GM12864 (cell line): Measurements from ENCODE around the gene SSTR4.

Experiments used
- DNase-seq: peaks from one replicate; pipeline ENCODE4 v3.0.0-alpha.2; 2011; ENCODE audit warnings: low read depth
- H3K4me3 ChIP-seq: 2 replicates; pipeline ENCODE4 v1.5.1; 2011; ENCODE audit warnings: mild to moderate bottlenecking, low read depth, low read length, control low read depth
- CTCF ChIP-seq: IDR thresholded peaks from 2 replicates; pipeline ENCODE4 v1.5.1; 2011; ENCODE audit warnings: low read depth, mild to moderate bottlenecking, moderate library complexity, low read length, control low read depth, inconsistent platforms; ENCODE audit errors: missing control alignments

The SSTR4 gene

GRCh38 chr20:23017516-23017915 is 17.6 kb upstream of the SSTR4 start:
- H3K4me3 ChIP-seq = no peak overlapping the region
- DNase-seq = no peak
- no peak for TF ChIP-seq CTCF

- H3K4me3 ChIP-seq = no peak overlapping the region
- no peak for TF ChIP-seq CTCF
- no peak for DNase-seq
Measured at GRCh38 chr20:23018432-23018831, 16.7 kb upstream of the SSTR4 start.

GRCh38 chr20:23018941-23019340 is 16.2 kb upstream of the SSTR4 start:
- no peak overlapping the region for H3K4me3 ChIP-seq
- TF ChIP-seq CTCF = no peak
- no peak for DNase-seq

GRCh38 chr20:23019403-23019802 is 15.7 kb upstream of the SSTR4 start:
- no peak overlapping the region for H3K4me3 ChIP-seq
- no peak for DNase-seq
- TF ChIP-seq CTCF = no peak

GRCh38 chr20:23020230-23021018 is 14.7 kb upstream of the SSTR4 start:
- H3K4me3 ChIP-seq = no peak overlapping the region
- no peak for TF ChIP-seq CTCF
- DNase-seq = no peak

GRCh38 chr20:23021541-23021940 is 13.6 kb upstream of the SSTR4 start:
- no peak for TF ChIP-seq CTCF
- DNase-seq = no peak

GRCh38 chr20:23021951-23022350 is 13.2 kb upstream of the SSTR4 start:
- no peak for TF ChIP-seq CTCF
- no peak for DNase-seq
- H3K4me3 ChIP-seq = no peak overlapping the region

More at GRCh38 chr20:23021541-23021940, 13.6 kb upstream of the SSTR4 start:
- H3K4me3 ChIP-seq = no peak overlapping the region
